Right cardiac atrium (tissue), 5 donors: ENCODE data around the gene SLC50A1. TPM values are rescaled to one million over a fixed set of nuclear protein-coding genes. Genes with fewer than 3 reads are reported as not detected.

Experiments used
- ATAC-seq, 2 donors: fragments of 200-7000 bp; cut with Tn5 transposase; one replicate each; pipeline versions ENCODE4 v1.8.0 to v1.9.1; 2020; ENCODE audit warnings: moderate library complexity in 2 of 2, mild to moderate bottlenecking in 1 of 2
- DNase-seq, 3 donors: peaks; one replicate each; pipeline ENCODE4 v3.0.0-alpha.2; 2020
- H3K27ac ChIP-seq: one replicate; pipeline ENCODE4 v1.5.1; 2013; ENCODE audit warnings: mild to moderate bottlenecking, low read length, control low read depth, moderate library complexity
- H3K27me3 ChIP-seq: one replicate; pipeline ENCODE4 v1.6.1; 2013; ENCODE audit not compliant: control insufficient read depth, insufficient read depth
- H3K4me1 ChIP-seq: one replicate; pipeline ENCODE4 v1.6.1; 2013; ENCODE audit warnings: low read length; ENCODE audit not compliant: control insufficient read depth, insufficient read depth
- H3K4me3 ChIP-seq: one replicate; pipeline ENCODE4 v1.5.1; 2013; ENCODE audit warnings: low read length, control low read depth
- H3K9me3 ChIP-seq: one replicate; pipeline ENCODE4 v1.6.1; 2013; ENCODE audit warnings: low read length; ENCODE audit not compliant: control insufficient read depth
- WGBS: extraction: QIAGEN DNeasy Blood & Tissue Kit; methylation state at CpG from one replicate; pipeline ENCODE4 v1.1.7; 2013; 5-methylcytosine and 5-hydroxymethylcytosine counted together
- intact Hi-C, 4 donors: fragments of 100-400 bp; cut with DNase I; formaldehyde crosslinking; loops; one replicate each; pipeline versions ENCODE4 v1.11.0 to v1.14.0; 2022 to 2023
- polyA plus RNA-seq: library from polyadenylated mRNA; stranded (reverse); fragments of 200-250 nt; gene quantifications from one replicate; pipeline ENCODE4 v1.2.3, GENCODE V29; 2013
- total RNA-seq, 4 donors: library from RNA; stranded (reverse); fragmentation: NEBNext Ultra II Directional; extraction: Animal tissue kit (Norgen Biotek cat#: 25700); gene quantifications; one replicate each; pipeline ENCODE4 v1.2.1, GENCODE V29; 2021
- donor health status: healthy with polysubstance abuse.
- donor health status: DM: no; HTN: yes; CAD: no.
- donor health status: DM: no; HTN: no; CAD: no.
- donor health status: DM: no; HTN: yes; CAD: no; lungs with severe emphysema.
- donor health status: DM: yes; HTN: yes; CAD: no.

The SLC50A1 gene
- total and polyA plus RNA-seq, 5 donors: 8.1 to 13.6 (median 10.0) TPM

DNA sequence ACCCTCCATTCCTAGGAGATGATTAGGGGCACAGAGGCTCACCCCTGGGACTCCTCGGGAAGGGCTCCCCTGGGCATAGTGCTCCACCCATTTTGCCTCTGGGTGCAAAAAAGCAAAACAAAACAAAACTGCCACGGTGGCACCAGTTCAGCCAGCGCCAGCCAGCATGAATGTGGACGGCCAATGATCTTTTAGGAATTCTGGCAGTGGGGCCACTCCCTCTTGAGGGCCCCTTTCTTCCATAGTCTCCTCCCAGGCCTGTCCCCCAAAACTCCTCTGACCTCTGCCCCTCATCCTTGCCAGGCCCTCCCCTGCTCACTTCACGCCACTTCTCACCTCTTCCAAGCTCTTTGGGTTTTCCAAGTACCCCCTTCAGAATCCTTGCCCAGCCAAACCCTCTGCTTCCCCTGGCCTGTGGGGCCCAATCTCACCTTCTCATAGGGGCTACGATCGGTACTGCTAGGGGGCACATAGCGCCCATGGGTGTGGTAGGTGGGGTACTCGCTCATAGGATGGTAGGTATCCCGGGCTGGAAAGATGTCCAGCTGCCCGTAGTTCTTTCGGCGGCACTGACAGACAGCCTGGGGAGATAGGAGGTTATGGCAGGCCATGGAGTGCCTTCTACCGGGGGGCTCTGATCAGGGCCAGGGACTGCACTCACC is 51.3 kb downstream of the SLC50A1 start:
- Histone ChIP-seq H3K4me3 (no peak overlapping the region), H3K4me1 (no peaks in the 10 kb centered on the region), H3K27ac (no peak overlapping the region), H3K27me3 (no peaks in the 10 kb centered on the region), H3K9me3 (no peaks in the 10 kb centered on the region)
- DNase-seq (no peak), ATAC-seq (no peak)
- intact Hi-C loops: no loop called here
- WGBS: 74% methylated on average over 14 of the region's 14 CpGs

DNA sequence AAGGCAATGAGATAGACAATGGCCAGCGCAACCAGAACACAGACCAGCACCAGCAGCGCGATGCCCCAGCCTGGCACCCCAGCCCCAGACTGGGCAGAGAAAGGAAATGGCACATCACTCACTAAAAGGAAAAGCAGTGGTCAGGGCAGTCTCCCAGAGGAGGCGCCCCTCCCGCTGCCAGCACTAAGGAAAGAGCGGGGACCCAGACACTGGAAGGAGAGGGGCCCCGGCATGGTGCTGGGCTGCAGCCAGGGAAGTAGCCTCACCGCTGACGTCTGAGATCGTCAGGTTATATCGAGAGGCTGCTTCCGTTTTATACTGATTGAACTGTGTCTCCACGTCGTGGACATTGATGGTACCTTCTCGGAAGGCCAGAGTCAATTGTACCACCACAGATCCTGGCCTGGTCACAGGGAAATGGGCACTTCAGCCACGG is 51.8 kb downstream of the SLC50A1 start:
- H3K27ac ChIP-seq: no peak overlapping the region
- H3K4me1 ChIP-seq: no peaks in the 10 kb centered on the region
- intact Hi-C loops: no loop called here
- peak in 1 of 2 donors; percentile 4 for ATAC-seq
- no peaks in the 10 kb centered on the region for H3K27me3 ChIP-seq
- no peaks in the 10 kb centered on the region for H3K9me3 ChIP-seq
- peak; percentile 3 to 32 (median 28) for DNase-seq
- H3K4me3 ChIP-seq: no peak overlapping the region
- 77% methylated on average over 16 of the region's 16 CpGs for WGBS

DNA sequence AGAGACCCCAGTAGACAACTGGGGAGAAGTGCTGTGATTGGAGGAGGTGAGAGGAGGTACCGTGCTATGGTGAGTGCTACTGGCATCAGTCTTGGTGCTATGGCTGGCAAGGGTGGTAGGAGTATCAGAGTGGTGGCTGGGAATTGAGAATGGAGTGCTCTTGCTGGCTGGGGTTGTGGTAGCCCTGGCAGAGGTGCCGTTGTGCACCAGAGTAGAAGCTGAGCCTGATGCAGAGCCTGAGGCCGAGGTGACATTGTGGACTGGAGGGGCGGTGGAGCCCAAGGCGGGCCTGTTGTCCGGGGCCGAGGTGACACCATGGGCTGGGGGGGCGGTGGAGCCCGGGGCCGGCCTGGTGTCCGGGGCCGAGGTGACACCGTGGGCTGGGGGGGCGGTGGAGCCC is 52.6 kb downstream of the SLC50A1 start:
- 85% methylated on average over 14 of the region's 14 CpGs for WGBS
- Histone ChIP-seq H3K27ac (no peak overlapping the region), H3K27me3 (no peaks in the 10 kb centered on the region), H3K9me3 (no peaks in the 10 kb centered on the region), H3K4me1 (no peaks in the 10 kb centered on the region), H3K4me3 (no peak overlapping the region)
- DNase-seq: peak; percentile 4 to 39 (median 30)
- ATAC-seq: no peak
- intact Hi-C loops: no loop called here

Other genes starting within 250 kb of the SLC50A1 start
- gene PMVK, start 199.1 kb upstream of the SLC50A1 start, total RNA-seq: 10 to 100 TPM; 51.5 to 74.3 (median 61.8) TPM
- 74.0 TPM for gene PMVK, start 199.1 kb upstream of the SLC50A1 start, polyA plus RNA-seq
- gene PBXIP1, start 179.8 kb upstream of the SLC50A1 start, total RNA-seq: 100 to 1,000 TPM in 1 of 4 donors, 10 to 100 TPM in 3; 84.8 to 104 (median 90.1) TPM
- 82.9 TPM for gene PBXIP1, start 179.8 kb upstream of the SLC50A1 start, polyA plus RNA-seq
- gene PYGO2, start 174.1 kb upstream of the SLC50A1 start, total RNA-seq: 10 to 100 TPM; 14.6 to 22.0 (median 18.6) TPM
- 14.3 TPM for gene PYGO2, start 174.1 kb upstream of the SLC50A1 start, polyA plus RNA-seq
- 10 to 100 TPM; 63.2 to 81.7 (median 71.4) TPM for gene SHC1, start 165.1 kb upstream of the SLC50A1 start, total RNA-seq
- 37.9 TPM for gene SHC1, start 165.1 kb upstream of the SLC50A1 start, polyA plus RNA-seq
- 10 to 100 TPM; 19.9 to 28.1 (median 23.4) TPM for gene CKS1B, start 161.2 kb upstream of the SLC50A1 start, total RNA-seq
- 28.9 TPM for gene CKS1B, start 161.2 kb upstream of the SLC50A1 start, polyA plus RNA-seq
- gene FLAD1, start 152.5 kb upstream of the SLC50A1 start, total RNA-seq: 10 to 100 TPM; 22.8 to 32.7 (median 25.2) TPM
- 25.3 TPM for gene FLAD1, start 152.5 kb upstream of the SLC50A1 start, polyA plus RNA-seq
- gene LENEP, start 142.3 kb upstream of the SLC50A1 start, total RNA-seq: not detected
- not detected for gene LENEP, start 142.3 kb upstream of the SLC50A1 start, polyA plus RNA-seq
- gene ZBTB7B, start 133.1 kb upstream of the SLC50A1 start, total RNA-seq: 10 to 100 TPM; 40.3 to 66.6 (median 52.7) TPM
- 41.7 TPM for gene ZBTB7B, start 133.1 kb upstream of the SLC50A1 start, polyA plus RNA-seq
- under 1 TPM in 3 of 4 donors, not detected in 1; 0.25 to 0.33 (median 0.32) TPM for gene DCST2, start 102.1 kb upstream of the SLC50A1 start, total RNA-seq
- 0.23 TPM for gene DCST2, start 102.1 kb upstream of the SLC50A1 start, polyA plus RNA-seq
- not detected for gene DCST1, start 102.0 kb upstream of the SLC50A1 start, total RNA-seq
- not detected for gene DCST1, start 102.0 kb upstream of the SLC50A1 start, polyA plus RNA-seq
- 100 to 1,000 TPM in 1 of 4 donors, 10 to 100 TPM in 3; 51.2 to 106 (median 63.6) TPM for gene ADAM15, start 84.5 kb upstream of the SLC50A1 start, total RNA-seq
- 68.4 TPM for gene ADAM15, start 84.5 kb upstream of the SLC50A1 start, polyA plus RNA-seq
- gene EFNA4, start 72.1 kb upstream of the SLC50A1 start, total RNA-seq: 1 to 10 TPM; 3.3 to 4.2 (median 3.7) TPM
- gene EFNA4, start 72.1 kb upstream of the SLC50A1 start, polyA plus RNA-seq: 3.0 TPM
- gene EFNA3, start 57.0 kb upstream of the SLC50A1 start, total RNA-seq: 1 to 10 TPM in 3 of 4 donors, under 1 TPM in 1; 0.78 to 1.9 (median 1.2) TPM
- 1.1 TPM for gene EFNA3, start 57.0 kb upstream of the SLC50A1 start, polyA plus RNA-seq
- gene EFNA1, start 8.0 kb upstream of the SLC50A1 start, total RNA-seq: 10 to 100 TPM; 25.4 to 41.4 (median 36.4) TPM
- 28.8 TPM for gene EFNA1, start 8.0 kb upstream of the SLC50A1 start, polyA plus RNA-seq
- 10 to 100 TPM; 71.2 to 81.6 (median 74.6) TPM for gene DPM3, start 4.7 kb downstream of the SLC50A1 start, total RNA-seq
- 186 TPM for gene DPM3, start 4.7 kb downstream of the SLC50A1 start, polyA plus RNA-seq
- 100 to 1,000 TPM; 122 to 150 (median 130) TPM for gene KRTCAP2, start 37.5 kb downstream of the SLC50A1 start, total RNA-seq
- 217 TPM for gene KRTCAP2, start 37.5 kb downstream of the SLC50A1 start, polyA plus RNA-seq
- gene TRIM46, start 38.0 kb downstream of the SLC50A1 start, total RNA-seq: under 1 TPM; 0.17 to 0.37 (median 0.26) TPM
- 0.18 TPM for gene TRIM46, start 38.0 kb downstream of the SLC50A1 start, polyA plus RNA-seq
- 10 to 100 TPM; 16.5 to 33.4 (median 20.1) TPM for gene THBS3, start 72.0 kb downstream of the SLC50A1 start, total RNA-seq
- 19.6 TPM for gene THBS3, start 72.0 kb downstream of the SLC50A1 start, polyA plus RNA-seq
- gene MTX1, start 72.8 kb downstream of the SLC50A1 start, total RNA-seq: 10 to 100 TPM; 20.1 to 24.3 (median 21.1) TPM
- gene MTX1, start 72.8 kb downstream of the SLC50A1 start, polyA plus RNA-seq: 31.9 TPM
- 10 to 100 TPM; 14.2 to 22.3 (median 15.8) TPM for gene ENTREP3, start 119.6 kb downstream of the SLC50A1 start, total RNA-seq
- 9.4 TPM for gene ENTREP3, start 119.6 kb downstream of the SLC50A1 start, polyA plus RNA-seq
- gene SCAMP3, start 126.5 kb downstream of the SLC50A1 start, total RNA-seq: 10 to 100 TPM; 50.3 to 65.2 (median 54.9) TPM
- gene SCAMP3, start 126.5 kb downstream of the SLC50A1 start, polyA plus RNA-seq: 59.3 TPM
- gene CLK2, start 137.7 kb downstream of the SLC50A1 start, total RNA-seq: 10 to 100 TPM; 19.4 to 26.2 (median 22.5) TPM
- 21.8 TPM for gene CLK2, start 137.7 kb downstream of the SLC50A1 start, polyA plus RNA-seq
- gene HCN3, start 141.6 kb downstream of the SLC50A1 start, total RNA-seq: 1 to 10 TPM in 2 of 4 donors, under 1 TPM in 2; 0.92 to 1.4 (median 1.1) TPM
- gene HCN3, start 141.6 kb downstream of the SLC50A1 start, polyA plus RNA-seq: 0.77 TPM
- not detected for gene PKLR, start 165.6 kb downstream of the SLC50A1 start, total RNA-seq
- gene PKLR, start 165.6 kb downstream of the SLC50A1 start, polyA plus RNA-seq: not detected
- 100 to 1,000 TPM in 2 of 4 donors, 10 to 100 TPM in 2; 78.9 to 113 (median 99.1) TPM for gene FDPS, start 173.0 kb downstream of the SLC50A1 start, total RNA-seq
- 103 TPM for gene FDPS, start 173.0 kb downstream of the SLC50A1 start, polyA plus RNA-seq
- 10 to 100 TPM; 20.8 to 29.7 (median 24.5) TPM for gene RUSC1, start 185.0 kb downstream of the SLC50A1 start, total RNA-seq
- 23.2 TPM for gene RUSC1, start 185.0 kb downstream of the SLC50A1 start, polyA plus RNA-seq